Natural killer cell (primary cell): Measurements from ENCODE around the gene MPPED1. TPM values are rescaled to one million over a fixed set of nuclear protein-coding genes. Genes with fewer than 3 reads are reported as not detected.

Experiments used
- ATAC-seq, 3 donors: fragments of 150-1000 bp in 2 of 3; fragments of 200-7000 bp in 1 of 3; cut with Tn5 transposase; 1 replicate in 1 of 3; 2 replicates in 2 of 3; pipeline ENCODE4 v1.10.0; 2021; ENCODE audit warnings: mild to moderate bottlenecking in 2 of 3, moderate library complexity in 2 of 3
- DNase-seq, 2 donors: peaks; one replicate each; pipeline versions ENCODE4 v3.0.0 to v3.0.0-alpha.2; 2013 to 2021; ENCODE audit warnings: mixed read lengths in 1 of 2
- H3K27ac ChIP-seq: one replicate; pipeline ENCODE4 v1.5.1; 2013; ENCODE audit warnings: mild to moderate bottlenecking, low read length
- H3K27me3 ChIP-seq: one replicate; pipeline ENCODE4 v1.6.1; 2013; ENCODE audit warnings: low read length; ENCODE audit not compliant: control insufficient read depth, insufficient read depth
- H3K36me3 ChIP-seq: one replicate; pipeline ENCODE4 v1.6.1; 2013; ENCODE audit warnings: low read length; ENCODE audit not compliant: control insufficient read depth, insufficient read depth
- H3K4me1 ChIP-seq: one replicate; pipeline ENCODE4 v1.6.1; 2013; ENCODE audit warnings: low read length; ENCODE audit not compliant: control insufficient read depth, insufficient read depth
- H3K4me3 ChIP-seq: one replicate; pipeline ENCODE4 v1.5.1; 2013; ENCODE audit warnings: low read length
- H3K9me3 ChIP-seq: one replicate; pipeline ENCODE4 v1.6.1; 2013; ENCODE audit warnings: low read length; ENCODE audit not compliant: control insufficient read depth, insufficient read depth
- H3K27ac Mint-ChIP-seq, 2 donors: one replicate each; pipeline ENCODE4 v1.8.0; 2022; ENCODE audit warnings: mild to moderate bottlenecking in 2 of 2, mixed read lengths in 2 of 2, moderate library complexity in 1 of 2
- H3K27me3 Mint-ChIP-seq, 2 donors: one replicate each; pipeline ENCODE4 v1.8.0; 2022; ENCODE audit warnings: low read depth in 2 of 2, mixed read lengths in 2 of 2
- H3K36me3 Mint-ChIP-seq: one replicate; pipeline ENCODE4 v1.8.0; 2022; ENCODE audit warnings: mixed read lengths
- H3K4me1 Mint-ChIP-seq, 2 donors: one replicate each; pipeline ENCODE4 v1.8.0; 2022; ENCODE audit warnings: mixed read lengths in 2 of 2
- H3K4me3 Mint-ChIP-seq: one replicate; pipeline ENCODE4 v1.8.0; 2022; ENCODE audit warnings: mild to moderate bottlenecking, moderate library complexity, mixed read lengths
- H3K9me3 Mint-ChIP-seq, 2 donors: one replicate each; pipeline ENCODE4 v1.8.0; 2022; ENCODE audit warnings: mixed read lengths in 2 of 2
- CTCF ChIP-seq: fragments of 200-600 bp; IDR thresholded peaks from one replicate; pipeline ENCODE4 v1.8.0; 2022; ENCODE audit warnings: antibody characterized with exemption
- WGBS: methylation state at CpG from one replicate; pipeline ENCODE4 v1.1.7; 2013; ENCODE audit warnings: missing lambda C conversion rate; ENCODE audit not compliant: insufficient coverage; 5-methylcytosine and 5-hydroxymethylcytosine counted together
- intact Hi-C: fragments of 100-400 bp; cut with micrococcal nuclease; formaldehyde crosslinking; loops from one replicate; pipeline ENCODE4 v1.14.2; 2022
- total RNA-seq, 4 donors: library from RNA; stranded (reverse); fragments of 120-200 nt in 1 of 4; gene quantifications; one replicate each; pipeline versions ENCODE4 v1.2.3 to v1.2.4, GENCODE V29; 2013 to 2022

MPPED1 gene
- total RNA-seq, 3 donors from 2014 or later (not counting 1 experiment from before 2014, with no cell fraction given) = not detected

GRCh38 chr22:43530349-43531201 is 118.8 kb downstream of the MPPED1 start:
- no peak for DNase-seq
- no peak overlapping the region for H3K27ac ChIP-seq
- WGBS = 83% methylated on average over 34 of the region's 34 CpGs
- H3K4me3 Mint-ChIP-seq = no peak overlapping the region
- no peak for TF ChIP-seq CTCF
- H3K9me3 ChIP-seq = no peaks in the 10 kb centered on the region
- H3K27me3 Mint-ChIP-seq = peaks cover under 1 to 7% of the 10 kb centered on the region in 2 donors
- H3K27ac Mint-ChIP-seq = no peak overlapping the region
- no peaks in the 10 kb centered on the region for H3K36me3 ChIP-seq
- ATAC-seq = no peak
- no peaks in the 10 kb centered on the region for H3K9me3 Mint-ChIP-seq
- intact Hi-C loops = no loop called here
- no peaks in the 10 kb centered on the region for H3K36me3 Mint-ChIP-seq
- no peaks in the 10 kb centered on the region for H3K4me1 ChIP-seq
- H3K4me3 ChIP-seq = no peak overlapping the region
- H3K4me1 Mint-ChIP-seq = no peaks in the 10 kb centered on the region
- no peaks in the 10 kb centered on the region for H3K27me3 ChIP-seq

GRCh38 chr22:43531651-43532050 is 119.8 kb downstream of the MPPED1 start:
- Histone ChIP-seq H3K27ac (no peak overlapping the region), H3K9me3 (no peaks in the 10 kb centered on the region), H3K4me1 (no peaks in the 10 kb centered on the region), H3K4me3 (no peak overlapping the region), H3K36me3 (no peaks in the 10 kb centered on the region), H3K27me3 (no peaks in the 10 kb centered on the region)
- TF ChIP-seq CTCF = no peak
- ATAC-seq (no peak), DNase-seq (no peak)
- Mint-ChIP-seq H3K27me3 (no peaks in the 10 kb centered on the region), H3K36me3 (no peaks in the 10 kb centered on the region), H3K27ac (no peak overlapping the region), H3K4me3 (no peak overlapping the region), H3K9me3 (no peaks in the 10 kb centered on the region), H3K4me1 (no peaks in the 10 kb centered on the region)
- intact Hi-C loops = no loop called here
- 90% methylated on average over 2 of the region's 4 CpGs for WGBS

GRCh38 chr22:43532301-43533155 is 120.7 kb downstream of the MPPED1 start:
- H3K36me3 ChIP-seq = no peaks in the 10 kb centered on the region
- no peak overlapping the region for H3K4me3 Mint-ChIP-seq

More at GRCh38 chr22:43532301-43533155, 120.7 kb downstream of the MPPED1 start:
- Mint-ChIP-seq H3K36me3 (no peaks in the 10 kb centered on the region), H3K27ac (no peak overlapping the region), H3K9me3 (no peaks in the 10 kb centered on the region), H3K4me1 (no peaks in the 10 kb centered on the region), H3K27me3 (no peaks in the 10 kb centered on the region)
- no peak overlapping the region for H3K4me3 ChIP-seq
- 84% methylated on average over 17 of the region's 17 CpGs for WGBS
- no peaks in the 10 kb centered on the region for H3K4me1 ChIP-seq
- intact Hi-C loops = no loop called here
- H3K27ac ChIP-seq = no peak overlapping the region
- H3K27me3 ChIP-seq = no peaks in the 10 kb centered on the region
- no peak for DNase-seq
- no peaks in the 10 kb centered on the region for H3K9me3 ChIP-seq
- no peak for ATAC-seq
- no peak for TF ChIP-seq CTCF
